SK-N-SH treated with all-trans-retinoic acid at 6 μM for 48 hours (cell line): ENCODE results near the gene GTF2F1.
A peak's percentile ranks its signal among the peaks of the same experiment; 100 is the strongest.

Experiments
- ATAC-seq: fragments of 200-7000 bp; cut with Tn5 transposase; 3 replicates; pipeline ENCODE4 v1.9.1; 2020; ENCODE audit warnings: mild to moderate bottlenecking, moderate library complexity
- ARNTL ChIP-seq: fragments of 450-650 bp; formaldehyde crosslinking; IDR thresholded peaks from 2 replicates; pipeline ENCODE4 v1.5.0; 2020; ENCODE audit warnings: low read depth, mild to moderate bottlenecking, moderate library complexity, borderline replicate concordance
- BACH2 ChIP-seq: fragments of 250-450 bp; sonication (Bioruptor Pico); IDR thresholded peaks from 2 replicates; pipeline ENCODE4 v1.9.0; 2021; ENCODE audit warnings: mild to moderate bottlenecking, borderline replicate concordance
- CREB5 ChIP-seq: fragments of 250-450 bp; sonication (Bioruptor Pico); IDR thresholded peaks from 2 replicates; pipeline ENCODE4 v1.5.1; 2020; ENCODE audit warnings: low read depth, mild to moderate bottlenecking, moderate library complexity
- CSDC2 ChIP-seq: fragments of 250-450 bp; sonication (Bioruptor Pico); IDR thresholded peaks from 2 replicates; pipeline ENCODE4 v1.5.0; 2020; ENCODE audit warnings: mild to moderate bottlenecking, moderate library complexity
- CSRNP3 ChIP-seq: fragments of 250-450 bp; sonication (Bioruptor Pico); IDR thresholded peaks from 2 replicates; pipeline ENCODE4 v1.5.1; 2021; ENCODE audit warnings: mild to moderate bottlenecking, moderate library complexity
- ESRRG ChIP-seq: fragments of 250-450 bp; sonication (Bioruptor Pico); IDR thresholded peaks from 2 replicates; pipeline ENCODE4 v1.6.1; 2021; ENCODE audit warnings: mild to moderate bottlenecking
- GLIS3 ChIP-seq: fragments of 250-450 bp; sonication (Bioruptor Pico); IDR thresholded peaks from 2 replicates; pipeline ENCODE4 v1.5.0; 2020; ENCODE audit warnings: mild to moderate bottlenecking, moderate library complexity
- ISL1 ChIP-seq: fragments of 250-450 bp; sonication (Bioruptor Pico); IDR thresholded peaks from 2 replicates; pipeline ENCODE4 v2.1.2; 2022; ENCODE audit warnings: mild to moderate bottlenecking, moderate library complexity
- OSR1 ChIP-seq: fragments of 250-450 bp; sonication (Bioruptor Pico); IDR thresholded peaks from 2 replicates; pipeline ENCODE4 v1.8.0; 2022; ENCODE audit warnings: moderate library complexity, mild to moderate bottlenecking, inconsistent platforms
- PATZ1 ChIP-seq: fragments of 250-450 bp; sonication (Bioruptor Pico); IDR thresholded peaks from 2 replicates; pipeline ENCODE4 v1.8.0; 2020; ENCODE audit warnings: mild to moderate bottlenecking, moderate library complexity, borderline replicate concordance
- POU6F1 ChIP-seq: fragments of 250-450 bp; sonication (Bioruptor Pico); IDR thresholded peaks from 2 replicates; pipeline ENCODE4 v1.8.0; 2021; ENCODE audit warnings: low read depth, mild to moderate bottlenecking, moderate library complexity, borderline replicate concordance
- PPARA ChIP-seq: fragments of 250-450 bp; sonication (Bioruptor Pico); IDR thresholded peaks from 2 replicates; pipeline ENCODE4 v1.5.0; 2020; ENCODE audit warnings: mild to moderate bottlenecking, borderline replicate concordance
- RARB ChIP-seq: fragments of 250-450 bp; sonication (Bioruptor Pico); IDR thresholded peaks from 2 replicates; pipeline ENCODE4 v1.8.0; 2021; ENCODE audit warnings: mild to moderate bottlenecking, moderate library complexity
- SNAI2 ChIP-seq: fragments of 250-450 bp; sonication (Bioruptor Pico); IDR thresholded peaks from 2 replicates; pipeline ENCODE4 v1.5.0; 2020; ENCODE audit warnings: mild to moderate bottlenecking, moderate library complexity
- TCF4 ChIP-seq: fragments of 250-450 bp; sonication (Bioruptor Pico); IDR thresholded peaks from 2 replicates; pipeline ENCODE4 v1.8.0; 2021; ENCODE audit warnings: mild to moderate bottlenecking, moderate library complexity, borderline replicate concordance
- TOX ChIP-seq: fragments of 250-450 bp; sonication (Bioruptor Pico); IDR thresholded peaks from 2 replicates; pipeline ENCODE4 v1.8.0; 2021; ENCODE audit warnings: mild to moderate bottlenecking, moderate library complexity, borderline replicate concordance
- TSHZ2 ChIP-seq: fragments of 250-450 bp; sonication (Bioruptor Pico); IDR thresholded peaks from 2 replicates; pipeline ENCODE4 v1.5.0; 2020; ENCODE audit warnings: mild to moderate bottlenecking, moderate library complexity
- ZC3H10 ChIP-seq: fragments of 250-450 bp; sonication (Bioruptor Pico); IDR thresholded peaks from 2 replicates; pipeline ENCODE4 v1.5.1; 2021; ENCODE audit warnings: mild to moderate bottlenecking, moderate library complexity
- ZFP3 ChIP-seq: fragments of 250-450 bp; sonication (Bioruptor Pico); IDR thresholded peaks from 2 replicates; pipeline ENCODE4 v1.5.0; 2020; ENCODE audit warnings: mild to moderate bottlenecking, moderate library complexity
- ZFP30 ChIP-seq: fragments of 450-650 bp; formaldehyde crosslinking; IDR thresholded peaks from 2 replicates; pipeline ENCODE4 v1.5.0; 2022; ENCODE audit warnings: mild to moderate bottlenecking, moderate library complexity
- ZNF565 ChIP-seq: fragments of 450-650 bp; formaldehyde crosslinking; conservative IDR thresholded peaks from 2 replicates; pipeline ENCODE4 v1.5.0; 2020; ENCODE audit warnings: low read depth, mild to moderate bottlenecking, moderate library complexity
- ZNF70 ChIP-seq: fragments of 450-650 bp; formaldehyde crosslinking; IDR thresholded peaks from 2 replicates; pipeline ENCODE4 v1.5.0; 2020; ENCODE audit warnings: mild to moderate bottlenecking, moderate library complexity
- ZNF8 ChIP-seq: fragments of 450-650 bp; formaldehyde crosslinking; IDR thresholded peaks from 2 replicates; pipeline ENCODE4 v1.5.0; 2020; ENCODE audit warnings: mild to moderate bottlenecking, moderate library complexity

The GTF2F1 gene

GRCh38 chr19:6373096-6373812, 19.7 kb downstream of the GTF2F1 start:
- peak; percentile 80 for ATAC-seq
- TF ChIP-seq PATZ1 (CRISPR knock-in tag) (no peak), OSR1 (CRISPR knock-in tag) (no peak), ZNF565 (CRISPR knock-in tag) (no peak), CSDC2 (no peak), RARB (CRISPR knock-in tag) (no peak), BACH2 (CRISPR knock-in tag) (no peak), TOX (CRISPR knock-in tag) (no peak), ZNF8 (no peak), ZFP3 (CRISPR knock-in tag) (no peak), ISL1 (CRISPR knock-in tag) (no peak), POU6F1 (no peak), SNAI2 (CRISPR knock-in tag) (no peak), CREB5 (no peak), ZFP30 (CRISPR knock-in tag) (no peak), CSRNP3 (CRISPR knock-in tag) (no peak), ZNF70 (CRISPR knock-in tag) (no peak)

GRCh38 chr19:6372594-6373095, 20.3 kb downstream of the GTF2F1 start, which contains the start of gene ALKBH7:
Gene ALKBH7, plus strand, starts transcription at chr19:6372794. Its CDS starts 27 bp downstream, at chr19:6372821.
- TF ChIP-seq ZFP30 (CRISPR knock-in tag) (no peak), PPARA (CRISPR knock-in tag) (no peak), ZNF8 (no peak), TCF4 (CRISPR knock-in tag) (no peak), TOX (CRISPR knock-in tag) (no peak), CREB5 (no peak), ZC3H10 (CRISPR knock-in tag) (no peak), SNAI2 (CRISPR knock-in tag) (no peak), ISL1 (CRISPR knock-in tag) (no peak), ARNTL (no peak), GLIS3 (CRISPR knock-in tag) (no peak), CSDC2 (no peak), PATZ1 (CRISPR knock-in tag) (no peak), RARB (CRISPR knock-in tag) (no peak), TSHZ2 (CRISPR knock-in tag) (no peak), CSRNP3 (CRISPR knock-in tag) (no peak), ZNF565 (CRISPR knock-in tag) (no peak), ESRRG (CRISPR knock-in tag) (no peak)
- peak; percentile 91 for ATAC-seq
